HG02943 (cell line): ENCODE data around the gene NOS1AP.
A peak's percentile ranks its signal among the peaks of the same experiment; 100 is the strongest.
"Not testable (repeated sequence)": the region's sequence is repeated elsewhere in the genome, so short reads cannot be mapped to it uniquely, and the experiment has no call there.

Source experiments
- ATAC-seq: cut with Tn5 transposase; IDR thresholded peaks from one replicate; pipeline ENCODE4 v1.9.1; 2021; ENCODE audit warnings: mild to moderate bottlenecking, low read depth, moderate library complexity; ENCODE audit not compliant: unreplicated experiment

NOS1AP gene

GRCh38 chr1:162069334-162070093 lies at the start of gene NOS1AP:
Gene NOS1AP, plus strand, starts transcription at chr1:162069691. Its CDS starts 487 bp downstream, at chr1:162070178.
- ATAC-seq = peak; percentile 91

GRCh38 chr1:162020150-162020549 lies 49.3 kb upstream of the NOS1AP start:
- no peak for ATAC-seq

DNA sequence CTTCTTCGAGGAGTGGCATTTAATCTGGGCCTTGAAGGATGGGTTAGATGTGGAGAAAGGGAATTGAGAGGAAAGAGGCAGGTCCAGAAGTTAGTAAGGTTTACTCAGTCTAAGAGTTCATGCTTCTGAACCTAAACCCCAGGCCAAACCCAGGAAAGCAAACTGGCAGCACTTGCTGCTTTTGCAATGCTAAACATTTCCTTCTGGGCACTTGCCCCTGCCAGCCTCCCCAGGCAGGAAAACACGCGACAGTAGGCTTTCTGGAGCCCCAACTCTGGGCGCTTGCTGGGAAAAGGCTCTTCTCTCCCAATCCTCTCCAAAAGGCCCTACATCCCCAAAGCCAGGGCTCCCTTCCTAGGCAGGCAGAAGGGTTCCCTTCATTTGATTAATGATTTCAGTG lies 48.4 kb upstream of the NOS1AP start:
- no peak for ATAC-seq

DNA sequence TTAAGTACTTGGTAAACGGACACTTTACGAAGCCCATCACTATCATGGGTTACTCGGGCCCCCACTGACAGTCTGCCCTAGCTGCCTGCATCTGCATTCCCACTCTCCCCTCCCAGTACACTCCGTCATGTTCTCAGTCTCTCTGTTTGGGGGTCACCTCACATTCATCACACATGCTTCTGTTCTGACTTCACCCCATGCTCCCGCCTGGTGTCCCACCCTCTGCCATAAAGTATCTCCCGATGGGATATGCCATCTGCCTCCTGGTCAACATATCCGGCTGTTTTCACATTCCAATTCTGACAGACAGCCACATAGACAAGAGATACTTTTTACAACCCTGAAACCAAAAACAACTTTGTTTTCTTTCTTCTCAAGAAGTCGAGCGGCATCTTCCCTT lies 46.9 kb upstream of the NOS1AP start:
- no peak for ATAC-seq

- no peak for ATAC-seq
Measured at GRCh38 chr1:162023181-162023546, 46.3 kb upstream of the NOS1AP start.

DNA sequence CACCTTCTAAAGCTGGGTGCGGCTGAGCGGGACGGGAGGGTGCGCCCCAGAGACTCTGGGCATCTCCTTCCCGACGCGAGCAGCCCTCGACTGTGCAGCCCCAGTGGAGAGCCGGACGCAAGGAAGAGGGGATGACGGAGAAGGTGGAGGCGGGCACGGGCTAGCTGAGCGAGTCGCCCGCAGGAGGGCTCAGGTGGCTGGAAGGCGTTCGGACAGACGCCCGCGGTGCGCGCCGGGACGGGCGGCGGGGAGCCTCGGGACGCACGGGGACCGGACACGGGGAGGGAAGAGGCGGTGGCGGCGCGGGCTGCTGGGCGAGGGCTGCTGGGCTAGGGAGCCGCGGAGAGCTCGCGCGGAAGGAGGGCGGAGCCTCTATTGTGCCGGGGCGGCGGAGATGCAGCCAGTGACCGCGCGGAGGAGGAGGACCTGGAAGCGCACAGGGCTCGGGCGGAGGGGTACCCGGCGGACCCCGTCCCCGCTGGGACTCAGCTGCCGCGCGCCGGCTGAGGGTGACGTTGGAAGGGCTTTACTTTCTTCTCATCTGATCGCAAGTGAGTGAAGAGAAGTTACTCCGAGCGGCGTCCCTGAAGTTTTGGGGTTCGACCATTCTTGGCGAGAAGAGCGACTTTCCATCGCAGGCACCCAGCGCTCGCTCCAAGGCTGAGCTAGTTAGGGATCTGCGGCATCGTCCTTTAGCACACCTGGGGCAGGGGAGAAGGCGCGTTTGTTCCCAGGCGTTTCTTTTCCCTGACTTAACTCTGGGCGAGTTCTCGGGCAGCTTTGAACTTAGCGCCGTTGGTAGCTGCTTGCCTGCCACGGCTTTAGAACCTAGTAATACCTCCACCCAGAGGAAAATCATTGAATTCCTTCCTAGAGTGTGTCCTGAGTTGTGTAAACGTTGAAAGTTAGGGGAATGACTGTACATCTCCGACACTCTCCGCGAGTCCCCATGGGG lies 45.7 kb upstream of the NOS1AP start, which contains the start of gene OLFML2B:
TSS of gene OLFML2B (minus strand) at position 323 of the 955 bp plus-strand sequence. CDS start 439 bp downstream, outside the sequence.
- ATAC-seq = no peak

DNA sequence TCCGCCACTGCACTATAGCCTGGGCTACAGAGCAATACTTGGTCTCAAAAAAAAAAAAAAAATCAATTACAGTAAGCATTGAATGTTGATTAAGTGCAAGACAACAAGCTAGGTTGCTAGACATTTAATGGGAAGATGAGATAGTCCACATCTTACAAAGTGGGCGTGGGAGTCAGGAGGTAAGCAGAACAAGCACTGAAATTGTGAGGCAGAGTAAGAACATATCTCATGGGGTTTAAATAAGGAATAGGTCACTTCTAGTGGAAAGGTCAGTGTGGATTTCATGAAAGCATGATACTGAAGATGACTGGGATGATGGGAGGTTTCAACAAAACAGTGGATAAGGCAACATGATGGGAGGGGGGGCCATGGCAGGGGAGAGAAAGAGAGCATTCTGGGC lies 44.0 kb upstream of the NOS1AP start:
- no peak for ATAC-seq

GRCh38 chr1:162026881-162027280 lies 42.6 kb upstream of the NOS1AP start:
- ATAC-seq = no peak

DNA sequence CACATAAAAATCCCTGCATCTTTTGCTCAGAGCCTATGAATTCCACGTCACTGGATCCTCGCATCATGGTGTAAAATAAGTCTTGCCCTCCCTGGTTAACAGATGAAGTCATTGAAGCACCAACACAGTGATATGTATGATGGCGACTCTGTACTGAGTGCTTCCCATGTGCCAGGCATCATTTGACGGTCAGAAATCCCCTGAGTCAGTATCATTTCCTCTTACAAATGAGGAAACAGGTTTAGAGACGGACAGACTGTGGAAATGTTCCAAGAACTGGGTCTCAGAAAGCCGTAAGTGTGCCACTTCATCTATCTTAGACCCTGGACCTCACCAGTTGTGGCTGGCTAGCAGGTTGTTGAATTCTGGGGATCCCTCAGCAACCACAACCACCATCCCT lies 40.8 kb upstream of the NOS1AP start:
- ATAC-seq = no peak

DNA sequence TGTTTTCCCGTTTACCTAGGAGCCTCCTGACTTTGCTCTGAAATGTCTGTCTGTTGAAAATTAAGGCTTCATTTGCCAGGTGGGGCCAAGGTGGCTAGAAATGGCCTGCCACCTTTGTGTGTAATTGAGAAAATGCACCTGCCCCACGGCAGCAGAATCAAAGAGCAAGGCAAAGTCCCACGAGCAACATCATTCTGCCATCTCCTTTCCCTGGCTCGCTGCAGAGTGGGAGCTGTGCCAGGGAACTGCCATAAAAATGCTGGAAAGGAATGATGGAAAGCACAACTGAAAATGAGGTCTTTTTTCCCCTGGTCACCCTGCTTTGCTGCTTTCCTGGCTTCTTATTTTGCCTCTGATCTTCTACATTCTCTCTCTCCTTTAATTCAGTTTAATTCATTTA lies 40.3 kb upstream of the NOS1AP start:
- ATAC-seq = no peak

DNA sequence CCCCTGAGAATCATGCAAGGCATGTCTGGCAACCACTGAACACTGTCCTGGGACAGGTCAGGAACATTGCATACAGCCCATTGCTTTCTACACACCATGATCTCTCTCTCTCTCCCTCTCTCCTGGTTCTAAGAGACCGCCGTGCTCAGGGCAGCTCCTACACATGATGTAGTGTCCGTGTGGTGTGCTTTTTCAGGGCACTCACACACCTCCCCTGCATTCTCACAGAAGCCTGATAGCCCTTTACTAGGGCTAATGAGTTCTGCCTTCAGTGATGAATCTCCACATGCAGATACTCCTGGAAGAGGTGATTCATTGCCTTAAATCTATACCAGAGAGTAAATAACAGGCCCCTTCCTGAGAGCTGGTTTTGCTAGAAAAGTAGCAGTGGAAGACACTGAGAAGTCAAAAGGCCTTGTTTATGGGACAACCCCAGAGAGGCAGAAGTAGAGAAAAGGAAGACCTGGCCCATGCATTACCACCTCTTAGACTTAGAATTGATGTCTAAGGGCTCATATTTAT lies 38.7 kb upstream of the NOS1AP start:
- ATAC-seq = no peak

- no peak for ATAC-seq
Measured at GRCh38 chr1:162033428-162033827, 36.1 kb upstream of the NOS1AP start.

GRCh38 chr1:162035241-162035640 lies 34.2 kb upstream of the NOS1AP start:
- ATAC-seq = no peak

DNA sequence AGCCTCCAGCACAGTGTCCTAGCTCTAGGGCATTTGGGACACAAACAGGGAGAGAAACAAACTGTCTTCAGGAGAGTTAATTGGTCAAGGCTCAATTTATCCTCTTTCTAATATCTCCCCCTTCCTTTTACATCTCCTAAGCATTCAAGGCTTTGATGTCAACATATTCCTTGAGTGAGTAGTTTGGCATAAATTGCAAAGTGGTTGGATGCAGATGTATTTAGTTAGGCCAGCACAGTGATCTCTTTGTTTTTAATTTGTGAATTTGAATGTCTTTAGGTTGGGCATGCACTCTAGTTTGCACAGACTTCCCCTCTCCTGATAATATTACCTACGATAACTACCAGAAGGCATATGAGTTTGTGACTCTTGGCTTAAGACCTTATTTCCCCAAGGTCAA lies 33.3 kb upstream of the NOS1AP start:
- no peak for ATAC-seq

- no peak for ATAC-seq
Measured at GRCh38 chr1:162038624-162039023, 30.9 kb upstream of the NOS1AP start.

DNA sequence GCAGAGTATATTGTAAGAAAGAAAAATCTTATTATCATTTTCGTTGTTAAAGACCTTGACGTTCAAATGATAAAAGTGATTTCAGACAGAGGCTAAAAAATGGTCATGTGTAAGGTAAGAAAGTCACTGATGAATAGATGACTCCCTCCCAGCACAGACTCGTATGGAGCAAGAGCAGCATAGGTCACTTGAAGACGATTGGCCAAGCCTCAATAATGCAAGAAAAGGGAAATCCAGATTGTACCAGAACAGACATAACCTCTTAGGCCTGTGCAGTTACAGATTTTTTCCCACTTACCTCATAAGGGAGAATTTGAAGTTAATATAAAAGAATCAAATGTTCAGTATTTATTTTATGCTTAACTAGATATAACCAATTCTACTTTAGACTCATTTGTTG lies 29.5 kb upstream of the NOS1AP start:
- no peak for ATAC-seq

- no peak for ATAC-seq
Measured at GRCh38 chr1:162040657-162041056, 28.8 kb upstream of the NOS1AP start.

GRCh38 chr1:162042361-162042760 lies 27.1 kb upstream of the NOS1AP start:
- ATAC-seq = no peak

GRCh38 chr1:162046921-162047320 lies 22.6 kb upstream of the NOS1AP start:
- ATAC-seq = no peak

GRCh38 chr1:162053949-162054348 lies 15.5 kb upstream of the NOS1AP start:
- not testable (repeated sequence) for ATAC-seq

DNA sequence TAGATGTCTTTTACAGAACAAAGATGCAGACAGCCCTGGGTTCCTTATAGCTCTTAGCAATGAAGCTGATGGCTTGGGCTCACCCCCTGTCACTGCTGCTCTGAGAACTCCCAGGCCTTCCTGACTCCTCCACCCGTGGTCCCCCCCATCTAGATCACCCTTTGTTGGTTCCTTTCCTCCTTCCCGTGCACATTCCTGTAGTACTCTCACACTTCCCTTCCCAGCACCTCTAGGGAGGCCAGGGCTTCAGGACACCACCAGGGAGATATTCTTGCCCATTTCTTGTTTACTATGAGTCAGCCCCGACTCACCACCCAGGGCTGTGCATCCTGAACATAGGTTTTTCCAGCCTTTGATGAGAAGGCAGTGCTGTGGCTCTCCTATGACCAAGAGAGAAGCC lies 14.4 kb upstream of the NOS1AP start:
- ATAC-seq = no peak
